K562 (cell line): ENCODE measurements around the gene TMEM61. TPM values are rescaled to one million over a fixed set of nuclear protein-coding genes. Genes with fewer than 3 reads are reported as not detected.

Experiments
- CEBPB ChIP-seq: fragments of 450-650 bp; IDR thresholded peaks from 2 replicates; pipeline ENCODE4 v1.6.1; 2016; ENCODE audit warnings: missing genetic modification characterization, missing compliant biosample characterization
- MTF1 ChIP-seq: fragments of 250-450 bp; sonication (Bioruptor Pico); IDR thresholded peaks from 2 replicates; pipeline ENCODE4 v1.9.0; 2021; ENCODE audit warnings: moderate library complexity, mild to moderate bottlenecking, inconsistent platforms, borderline replicate concordance
- MXD1 ChIP-seq: fragments of 250-450 bp; sonication (Bioruptor Pico); IDR thresholded peaks from 2 replicates; pipeline ENCODE4 v1.8.0; 2021; ENCODE audit warnings: borderline replicate concordance, mild to moderate bottlenecking, moderate library complexity; ENCODE audit not compliant: poor library complexity, severe bottlenecking
- RAD21 ChIP-seq, 2 experiments: fragments of 250-450 bp in 1 of 2; fragments of 450-650 bp in 1 of 2; sonication (Bioruptor Pico) in 1 of 2; formaldehyde crosslinking in 1 of 2; IDR thresholded peaks in 1 of 2; conservative IDR thresholded peaks in 1 of 2; 2 replicates each; pipeline versions ENCODE4 v1.4.0 to v1.8.0; 2020 to 2022; ENCODE audit warnings: mild to moderate bottlenecking in 2 of 2, moderate library complexity in 1 of 2
- RCOR1 ChIP-seq, 2 experiments: IDR thresholded peaks; 2 replicates each; pipeline ENCODE4 v1.6.1; 2012; ENCODE audit warnings: low read depth in 2 of 2, low read length in 2 of 2, borderline replicate concordance in 1 of 2, improper control_type of control experiment in 1 of 2
- TARDBP ChIP-seq: fragments of 450-650 bp; IDR thresholded peaks from 2 replicates; pipeline ENCODE4 v1.6.1; 2016
- TCF3 ChIP-seq: sonication (generic); formaldehyde crosslinking; IDR thresholded peaks from 2 replicates; pipeline ENCODE4 v1.4.0; 2020; ENCODE audit warnings: mild to moderate bottlenecking, missing genetic modification reagents
- YBX1 ChIP-seq: fragments of 450-650 bp; IDR thresholded peaks from 2 replicates; pipeline ENCODE4 v1.7.1; 2016; ENCODE audit warnings: mild to moderate bottlenecking
- ZNF253 ChIP-seq: fragments of 250-450 bp; sonication (Bioruptor Pico); conservative IDR thresholded peaks from 2 replicates; pipeline ENCODE4 v1.6.1; 2021; ENCODE audit warnings: mild to moderate bottlenecking
- polyA plus RNA-seq, 8 experiments: library from polyadenylated mRNA; depleted of rRNA in 4 of 8; stranded (reverse) in 5 of 8; unstranded in 3 of 8; fragments of >200 nt; fragmentation: Nextera tagmentation in 2 of 8; fragmentation: Illumina TruSeq in 1 of 8; extraction: Ambion mirVana in 2 of 8; extraction: Trizol in 1 of 8; gene quantifications; 2 replicates each; pipeline versions ENCODE4 v1.2.1 to v1.2.3, GENCODE V29; 2011 to 2014; ENCODE audit warnings: inconsistent platforms in 1 of 8, missing spikeins in 1 of 8
- total RNA-seq, 7 experiments: library from RNA; depleted of rRNA in 6 of 7; stranded (reverse); fragments of >200 nt in 6 of 7; fragmentation: Illumina TruSeq in 2 of 7; extraction: Trizol in 2 of 7; gene quantifications; 2 replicates each; pipeline versions ENCODE4 v1.2.1 to v1.2.3, GENCODE V29; 2011 to 2021; ENCODE audit warnings: low replicate concordance in 1 of 7
- TF ChIP-seq, protein P1 (sequence below), 2 experiments: fragments of 450-650 bp; formaldehyde crosslinking in 1 of 2; IDR thresholded peaks; 2 replicates each; pipeline versions ENCODE4 v1.4.0 to v1.6.1; 2014 to 2020; ENCODE audit warnings: mild to moderate bottlenecking in 2 of 2, borderline replicate concordance in 1 of 2, low read depth in 1 of 2
- TF ChIP-seq, protein P2 (sequence below), 2 experiments: fragments of 450-650 bp in 1 of 2; IDR thresholded peaks; 2 replicates each; pipeline ENCODE4 v1.6.1; 2011 to 2017; ENCODE audit warnings: low read depth in 2 of 2, antibody characterized with exemption in 1 of 2, borderline replicate concordance in 1 of 2, low read length in 1 of 2, mild to moderate bottlenecking in 1 of 2, mixed read lengths in 1 of 2; ENCODE audit not compliant: control insufficient read depth in 1 of 2

TMEM61 gene
- total and polyA plus RNA-seq, 9 of the 15 experiments (the other 6 are each of a cell fraction or from before 2014, with no cell fraction given): not detected

GRCh38 chr1:54973205-54973921 is 7.1 kb upstream of the TMEM61 start (continued):
- TF ChIP-seq, protein P1, sequence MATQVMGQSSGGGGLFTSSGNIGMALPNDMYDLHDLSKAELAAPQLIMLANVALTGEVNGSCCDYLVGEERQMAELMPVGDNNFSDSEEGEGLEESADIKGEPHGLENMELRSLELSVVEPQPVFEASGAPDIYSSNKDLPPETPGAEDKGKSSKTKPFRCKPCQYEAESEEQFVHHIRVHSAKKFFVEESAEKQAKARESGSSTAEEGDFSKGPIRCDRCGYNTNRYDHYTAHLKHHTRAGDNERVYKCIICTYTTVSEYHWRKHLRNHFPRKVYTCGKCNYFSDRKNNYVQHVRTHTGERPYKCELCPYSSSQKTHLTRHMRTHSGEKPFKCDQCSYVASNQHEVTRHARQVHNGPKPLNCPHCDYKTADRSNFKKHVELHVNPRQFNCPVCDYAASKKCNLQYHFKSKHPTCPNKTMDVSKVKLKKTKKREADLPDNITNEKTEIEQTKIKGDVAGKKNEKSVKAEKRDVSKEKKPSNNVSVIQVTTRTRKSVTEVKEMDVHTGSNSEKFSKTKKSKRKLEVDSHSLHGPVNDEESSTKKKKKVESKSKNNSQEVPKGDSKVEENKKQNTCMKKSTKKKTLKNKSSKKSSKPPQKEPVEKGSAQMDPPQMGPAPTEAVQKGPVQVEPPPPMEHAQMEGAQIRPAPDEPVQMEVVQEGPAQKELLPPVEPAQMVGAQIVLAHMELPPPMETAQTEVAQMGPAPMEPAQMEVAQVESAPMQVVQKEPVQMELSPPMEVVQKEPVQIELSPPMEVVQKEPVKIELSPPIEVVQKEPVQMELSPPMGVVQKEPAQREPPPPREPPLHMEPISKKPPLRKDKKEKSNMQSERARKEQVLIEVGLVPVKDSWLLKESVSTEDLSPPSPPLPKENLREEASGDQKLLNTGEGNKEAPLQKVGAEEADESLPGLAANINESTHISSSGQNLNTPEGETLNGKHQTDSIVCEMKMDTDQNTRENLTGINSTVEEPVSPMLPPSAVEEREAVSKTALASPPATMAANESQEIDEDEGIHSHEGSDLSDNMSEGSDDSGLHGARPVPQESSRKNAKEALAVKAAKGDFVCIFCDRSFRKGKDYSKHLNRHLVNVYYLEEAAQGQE (IDR thresholded peaks at IDR 0.05; ENCODE audit: borderline replicate concordance): no peak
- TF ChIP-seq, protein P1 (CRISPR knock-in tag; IDR thresholded peaks at IDR 0.05; ENCODE audit: low read depth): no peak
- TF ChIP-seq RCOR1 (IDR thresholded peaks at IDR 0.05; ENCODE audit: borderline replicate concordance in 1 of 2, low read depth in 2 of 2, low read length in 2 of 2) (peak in 1 of 2 experiments; percentile 47; a peak in 1 of 4 replicates), YBX1 (no peak), TCF3 (CRISPR knock-in tag) (no peak), TARDBP (no peak), ZNF253 (CRISPR knock-in tag) (no peak), RAD21 (CRISPR knock-in tag; conservative IDR thresholded peaks at IDR 0.05 in 1 of 2, IDR thresholded peaks at IDR 0.05 in 1 of 2) (peak in 1 of 2 experiments; percentile 31; a peak in 2 of 4 replicates), MXD1 (no peak), CEBPB (tag) (peak; percentile 76), MTF1 (no peak)
- TF ChIP-seq, protein P2, sequence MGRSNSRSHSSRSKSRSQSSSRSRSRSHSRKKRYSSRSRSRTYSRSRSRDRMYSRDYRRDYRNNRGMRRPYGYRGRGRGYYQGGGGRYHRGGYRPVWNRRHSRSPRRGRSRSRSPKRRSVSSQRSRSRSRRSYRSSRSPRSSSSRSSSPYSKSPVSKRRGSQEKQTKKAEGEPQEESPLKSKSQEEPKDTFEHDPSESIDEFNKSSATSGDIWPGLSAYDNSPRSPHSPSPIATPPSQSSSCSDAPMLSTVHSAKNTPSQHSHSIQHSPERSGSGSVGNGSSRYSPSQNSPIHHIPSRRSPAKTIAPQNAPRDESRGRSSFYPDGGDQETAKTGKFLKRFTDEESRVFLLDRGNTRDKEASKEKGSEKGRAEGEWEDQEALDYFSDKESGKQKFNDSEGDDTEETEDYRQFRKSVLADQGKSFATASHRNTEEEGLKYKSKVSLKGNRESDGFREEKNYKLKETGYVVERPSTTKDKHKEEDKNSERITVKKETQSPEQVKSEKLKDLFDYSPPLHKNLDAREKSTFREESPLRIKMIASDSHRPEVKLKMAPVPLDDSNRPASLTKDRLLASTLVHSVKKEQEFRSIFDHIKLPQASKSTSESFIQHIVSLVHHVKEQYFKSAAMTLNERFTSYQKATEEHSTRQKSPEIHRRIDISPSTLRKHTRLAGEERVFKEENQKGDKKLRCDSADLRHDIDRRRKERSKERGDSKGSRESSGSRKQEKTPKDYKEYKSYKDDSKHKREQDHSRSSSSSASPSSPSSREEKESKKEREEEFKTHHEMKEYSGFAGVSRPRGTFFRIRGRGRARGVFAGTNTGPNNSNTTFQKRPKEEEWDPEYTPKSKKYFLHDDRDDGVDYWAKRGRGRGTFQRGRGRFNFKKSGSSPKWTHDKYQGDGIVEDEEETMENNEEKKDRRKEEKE (IDR thresholded peaks at IDR 0.05; ENCODE audit: borderline replicate concordance in 1 of 2, control insufficient read depth in 1 of 2, low read depth in 2 of 2, low read length in 1 of 2): no peak
